Coronary artery (tissue), 2 donors: ENCODE measurements around the gene MRPS22.

Experiments used
- DNase-seq: peaks from one replicate; pipeline ENCODE4 v3.0.0-alpha.2; 2017; ENCODE audit warnings: low spot score
- H3K27ac ChIP-seq, 2 donors: fragments of 200-600 bp; sonication (generic); one replicate each; pipeline ENCODE4 v1.5.1; 2016 to 2019
- H3K4me3 ChIP-seq: fragments of 200-600 bp; sonication (generic); 2 replicates; pipeline ENCODE4 v1.5.1; 2016; ENCODE audit warnings: mild to moderate bottlenecking, moderate library complexity
- CTCF ChIP-seq: fragments of 200-600 bp; sonication (generic); IDR thresholded peaks from one replicate; pipeline ENCODE4 v1.5.1; 2019; ENCODE audit warnings: antibody characterized with exemption

Gene MRPS22

GRCh38 chr3:139338405-139338804 lies 5.4 kb upstream of the MRPS22 start:
- no peak overlapping the region for H3K27ac ChIP-seq
- TF ChIP-seq CTCF: no peak
- DNase-seq: no peak
- no peak overlapping the region for H3K4me3 ChIP-seq

- DNase-seq: no peak
- no peak overlapping the region for H3K27ac ChIP-seq
- TF ChIP-seq CTCF: no peak
- H3K4me3 ChIP-seq: no peak overlapping the region
Observed at GRCh38 chr3:139339219-139339906, 4.5 kb upstream of the MRPS22 start.

- no peak for TF ChIP-seq CTCF
- Histone ChIP-seq H3K4me3 (no peak overlapping the region), H3K27ac (no peak overlapping the region)
- DNase-seq: no peak
Observed at GRCh38 chr3:139340784-139341183, 3.0 kb upstream of the MRPS22 start.

- DNase-seq: no peak
- no peak overlapping the region for H3K4me3 ChIP-seq
- H3K27ac ChIP-seq: no peak overlapping the region
- TF ChIP-seq CTCF: no peak
Observed at GRCh38 chr3:139342054-139342453, 1.8 kb upstream of the MRPS22 start.

GRCh38 chr3:139346771-139347170 lies 3.0 kb downstream of the MRPS22 start:
- Histone ChIP-seq H3K27ac (no peak overlapping the region), H3K4me3 (no peak overlapping the region)

GRCh38 chr3:139353920-139354556 lies 10.2 kb downstream of the MRPS22 start:
- Histone ChIP-seq H3K27ac (no peak overlapping the region), H3K4me3 (no peak overlapping the region)
- no peak for TF ChIP-seq CTCF
- DNase-seq: no peak

More at GRCh38 chr3:139346771-139347170, 3.0 kb downstream of the MRPS22 start:
- no peak for TF ChIP-seq CTCF
- DNase-seq: no peak

GRCh38 chr3:139354661-139355060 lies 10.8 kb downstream of the MRPS22 start:
- H3K27ac ChIP-seq: no peak overlapping the region

More at GRCh38 chr3:139354661-139355060, 10.8 kb downstream of the MRPS22 start:
- DNase-seq: no peak
- no peak overlapping the region for H3K4me3 ChIP-seq
- no peak for TF ChIP-seq CTCF
